Measurements from ENCODE around the gene SLC39A11. TPM values are rescaled to one million over a fixed set of nuclear protein-coding genes. Genes with fewer than 3 reads are reported as not detected.

SLC39A11 gene
- total RNA-seq, 1 donor from 2014 or later, result 34.8 TPM

GRCh38 chr17:73025041-73025560 is 67.4 kb downstream of the SLC39A11 start:
- Mint-ChIP-seq H3K9me3 (no peaks in the 10 kb centered on the region), H3K27ac (no peak overlapping the region), H3K27me3 (no peaks in the 10 kb centered on the region), H3K4me1 (no peaks in the 10 kb centered on the region), H3K36me3 (ENCODE audit: low read depth) (peaks cover 52% of the 10 kb centered on the region), H3K4me3 (no peak overlapping the region)
- CTCF ChIA-PET, result no interaction called here
- DNase-seq, result no peak
- no peak for ATAC-seq (ENCODE audit: low read depth)
- TF ChIP-seq CTCF (IDR thresholded peaks at IDR 0.05), result no peak
- intact Hi-C loops (cut with micrococcal nuclease), result no loop called here
- POLR2A ChIA-PET, result no interaction called here

- ATAC-seq (ENCODE audit: low read depth) (no peak), DNase-seq (no peak)
- Mint-ChIP-seq H3K27me3 (no peaks in the 10 kb centered on the region), H3K9me3 (peaks cover 7% of the 10 kb centered on the region), H3K4me3 (no peak overlapping the region), H3K27ac (no peak overlapping the region), H3K36me3 (ENCODE audit: low read depth) (peaks cover 54% of the 10 kb centered on the region), H3K4me1 (no peaks in the 10 kb centered on the region)
- CTCF ChIA-PET, result interaction anchor here (1.0 kb wide), 1 partner anchor 10 kb away, joined by 5 read pairs; no protein-coding TSS in a partner anchor
- TF ChIP-seq CTCF (IDR thresholded peaks at IDR 0.05), result no peak
- intact Hi-C loops (cut with micrococcal nuclease), result no loop called here
- POLR2A ChIA-PET, result no interaction called here
These were observed 68.7 kb downstream of the SLC39A11 start for GRCh38 chr17:73023759-73024158.

- no peak for ATAC-seq (ENCODE audit: low read depth)
- Mint-ChIP-seq H3K36me3 (ENCODE audit: low read depth) (peaks cover 49% of the 10 kb centered on the region), H3K4me1 (no peaks in the 10 kb centered on the region), H3K9me3 (peaks cover 10% of the 10 kb centered on the region), H3K27ac (no peak overlapping the region), H3K27me3 (no peaks in the 10 kb centered on the region), H3K4me3 (no peak overlapping the region)
- ChIA-PET POLR2A (no interaction called here), CTCF (interaction anchor here (1.0 to 1.5 kb wide), 2 partner anchors 9 to 135 kb away, joined by 3 to 5 read pairs; no protein-coding TSS in a partner anchor)
- no peak for DNase-seq
- no peak for TF ChIP-seq CTCF (IDR thresholded peaks at IDR 0.05)
- intact Hi-C loops (cut with micrococcal nuclease), result no loop called here
These were observed 69.8 kb downstream of the SLC39A11 start for GRCh38 chr17:73022694-73023093.

- Mint-ChIP-seq H3K27ac (no peak overlapping the region), H3K9me3 (peaks cover 10% of the 10 kb centered on the region), H3K4me3 (no peak overlapping the region), H3K4me1 (peaks cover 2% of the 10 kb centered on the region), H3K27me3 (no peaks in the 10 kb centered on the region), H3K36me3 (ENCODE audit: low read depth) (peaks cover 50% of the 10 kb centered on the region)
- no peak for ATAC-seq (ENCODE audit: low read depth)
- TF ChIP-seq CTCF (IDR thresholded peaks at IDR 0.05), result no peak
- no peak for DNase-seq
- intact Hi-C loops (cut with micrococcal nuclease), result no loop called here
- ChIA-PET CTCF (interaction anchor here (1.5 kb wide), 1 partner anchor 135 kb away, joined by 3 read pairs; no protein-coding TSS in a partner anchor), POLR2A (no interaction called here)
These were observed 70.7 kb downstream of the SLC39A11 start for GRCh38 chr17:73021771-73022170.

- no peak overlapping the region for H3K4me3 Mint-ChIP-seq
- no peaks in the 10 kb centered on the region for H3K27me3 Mint-ChIP-seq
- peaks cover 4% of the 10 kb centered on the region for H3K4me1 Mint-ChIP-seq
- POLR2A ChIA-PET, result no interaction called here
- H3K27ac Mint-ChIP-seq, result no peak overlapping the region
- intact Hi-C loops (cut with micrococcal nuclease), result no loop called here
- no peak for DNase-seq
- H3K9me3 Mint-ChIP-seq, result peaks cover 10% of the 10 kb centered on the region
- no peak for ATAC-seq (ENCODE audit: low read depth)
- H3K36me3 Mint-ChIP-seq (ENCODE audit: low read depth), result peaks cover 43% of the 10 kb centered on the region
- no peak for TF ChIP-seq CTCF (IDR thresholded peaks at IDR 0.05)
- CTCF ChIA-PET, result no interaction called here
These were observed 72.4 kb downstream of the SLC39A11 start for GRCh38 chr17:73020110-73020509.
